Measurements from ENCODE around the gene ERP44.

The ERP44 gene

GRCh38 chr9:100052375-100052774 lies 46.4 kb downstream of the ERP44 start:
- no peak for DNase-seq (ENCODE audit: low read depth)
- no peak overlapping the region for H3K4me3 ChIP-seq (ENCODE audit: low read depth, low read length)
- TF ChIP-seq CTCF (IDR thresholded peaks at IDR 0.05; ENCODE audit: control insufficient read depth, extremely low read depth, insufficient read depth): no peak

- no peak for TF ChIP-seq CTCF (IDR thresholded peaks at IDR 0.05; ENCODE audit: control insufficient read depth, extremely low read depth, insufficient read depth)
- H3K4me3 ChIP-seq (ENCODE audit: low read depth, low read length): no peak overlapping the region
- DNase-seq (ENCODE audit: low read depth): peak; percentile 91
Measured at GRCh38 chr9:100049551-100049950, 49.2 kb downstream of the ERP44 start.

GRCh38 chr9:100038472-100038871 lies 60.3 kb downstream of the ERP44 start:
- no peak for TF ChIP-seq CTCF (IDR thresholded peaks at IDR 0.05; ENCODE audit: control insufficient read depth, extremely low read depth, insufficient read depth)
- no peak for DNase-seq (ENCODE audit: low read depth)
- no peak overlapping the region for H3K4me3 ChIP-seq (ENCODE audit: low read depth, low read length)

- no peak for DNase-seq (ENCODE audit: low read depth)
- TF ChIP-seq CTCF (IDR thresholded peaks at IDR 0.05; ENCODE audit: control insufficient read depth, extremely low read depth, insufficient read depth): no peak
- no peak overlapping the region for H3K4me3 ChIP-seq (ENCODE audit: low read depth, low read length)
Measured at GRCh38 chr9:100033877-100034551, 64.8 kb downstream of the ERP44 start.

GRCh38 chr9:100030548-100030947 lies 68.3 kb downstream of the ERP44 start:
- TF ChIP-seq CTCF (IDR thresholded peaks at IDR 0.05; ENCODE audit: control insufficient read depth, extremely low read depth, insufficient read depth): no peak
- H3K4me3 ChIP-seq (ENCODE audit: low read depth, low read length): no peak overlapping the region
- DNase-seq (ENCODE audit: low read depth): no peak

GRCh38 chr9:100029251-100029650 lies 69.5 kb downstream of the ERP44 start:
- no peak for TF ChIP-seq CTCF (IDR thresholded peaks at IDR 0.05; ENCODE audit: control insufficient read depth, extremely low read depth, insufficient read depth)
- H3K4me3 ChIP-seq (ENCODE audit: low read depth, low read length): no peak overlapping the region
- no peak for DNase-seq (ENCODE audit: low read depth)

- peak; percentile 92 for TF ChIP-seq CTCF (IDR thresholded peaks at IDR 0.05; ENCODE audit: control insufficient read depth, extremely low read depth, insufficient read depth)
- DNase-seq (ENCODE audit: low read depth): peak; percentile 41
- H3K4me3 ChIP-seq (ENCODE audit: low read depth, low read length): no peak overlapping the region
Measured at GRCh38 chr9:100028201-100028784, 70.5 kb downstream of the ERP44 start.

All from LNCaP clone FGC (cell line).